ENCODE measurements around the gene TRIM41.

- no peak for TF ChIP-seq POLR2AphosphoS5 (IDR thresholded peaks at IDR 0.05; ENCODE audit: low read depth, low read length)
- no peak for TF ChIP-seq POLR2A (IDR thresholded peaks at IDR 0.05; ENCODE audit: low read depth, low read length)
Observed at GRCh38 chr5:181221105-181221791, 1.8 kb upstream of the TRIM41 start.

Data from GM12892 (cell line).